Measurements from ENCODE around the gene TMOD3. TPM values are rescaled to one million over a fixed set of nuclear protein-coding genes. Genes with fewer than 3 reads are reported as not detected.

Gene TMOD3
- total RNA-seq, 1 donor from 2014 or later = 30.9 TPM

- H3K9me3 ChIP-seq (replicated peaks) = no peaks in the 10 kb centered on the region
- no peaks in the 10 kb centered on the region for H3K27me3 ChIP-seq (ENCODE audit: low read depth)
- intact Hi-C loops (cut with micrococcal nuclease) = no loop called here
- no peak overlapping the region for H3K27ac ChIP-seq (replicated peaks)
- peaks cover 26% of the 10 kb centered on the region for H3K4me1 ChIP-seq
- TF ChIP-seq CTCF (IDR thresholded peaks at IDR 0.05; ENCODE audit: borderline replicate concordance) = no peak
- no peak for DNase-seq
- peaks cover 14% of the 10 kb centered on the region for H3K36me3 ChIP-seq
- H3K4me3 ChIP-seq = no peak overlapping the region
Observed at GRCh38 chr15:51887887-51888592, 58.6 kb downstream of the TMOD3 start.

- Histone ChIP-seq H3K27me3 (ENCODE audit: low read depth) (no peaks in the 10 kb centered on the region), H3K4me1 (peaks cover 21% of the 10 kb centered on the region), H3K27ac (replicated peaks) (no peak overlapping the region), H3K36me3 (peaks cover 14% of the 10 kb centered on the region), H3K9me3 (replicated peaks) (no peaks in the 10 kb centered on the region), H3K4me3 (no peak overlapping the region)
- no peak for DNase-seq
- intact Hi-C loops (cut with micrococcal nuclease) = no loop called here
- TF ChIP-seq CTCF (IDR thresholded peaks at IDR 0.05; ENCODE audit: borderline replicate concordance) = peak; percentile 82
Observed at GRCh38 chr15:51888593-51889195, 59.2 kb downstream of the TMOD3 start.

- Histone ChIP-seq H3K27me3 (ENCODE audit: low read depth) (no peaks in the 10 kb centered on the region), H3K4me1 (peaks cover 14% of the 10 kb centered on the region), H3K9me3 (replicated peaks) (no peaks in the 10 kb centered on the region), H3K4me3 (no peak overlapping the region), H3K36me3 (peaks cover 19% of the 10 kb centered on the region), H3K27ac (replicated peaks) (no peak overlapping the region)
- TF ChIP-seq CTCF (IDR thresholded peaks at IDR 0.05; ENCODE audit: borderline replicate concordance) = no peak
- no peak for DNase-seq
- intact Hi-C loops (cut with micrococcal nuclease) = no loop called here
Observed at GRCh38 chr15:51889486-51889885, 60.0 kb downstream of the TMOD3 start.

GRCh38 chr15:51904421-51904820, 75.0 kb downstream of the TMOD3 start:
- no peak for TF ChIP-seq CTCF (IDR thresholded peaks at IDR 0.05; ENCODE audit: borderline replicate concordance)
- DNase-seq = no peak
- no peak overlapping the region for H3K4me3 ChIP-seq
- peaks cover 9% of the 10 kb centered on the region for H3K4me1 ChIP-seq
- no peaks in the 10 kb centered on the region for H3K27me3 ChIP-seq (ENCODE audit: low read depth)
- no peak overlapping the region for H3K27ac ChIP-seq (replicated peaks)
- peaks cover 73% of the 10 kb centered on the region for H3K36me3 ChIP-seq
- no peaks in the 10 kb centered on the region for H3K9me3 ChIP-seq (replicated peaks)
- intact Hi-C loops (cut with micrococcal nuclease) = no loop called here

GRCh38 chr15:51904931-51905330, 75.5 kb downstream of the TMOD3 start:
- peaks cover 73% of the 10 kb centered on the region for H3K36me3 ChIP-seq
- no peak overlapping the region for H3K4me3 ChIP-seq
- H3K27ac ChIP-seq (replicated peaks) = no peak overlapping the region
- H3K27me3 ChIP-seq (ENCODE audit: low read depth) = no peaks in the 10 kb centered on the region
- no peaks in the 10 kb centered on the region for H3K9me3 ChIP-seq (replicated peaks)
- H3K4me1 ChIP-seq = peaks cover 9% of the 10 kb centered on the region
- DNase-seq = no peak
- TF ChIP-seq CTCF (IDR thresholded peaks at IDR 0.05; ENCODE audit: borderline replicate concordance) = no peak
- intact Hi-C loops (cut with micrococcal nuclease) = no loop called here
